SH-SY5Y (cell line): ENCODE data around the gene ASIC3.

Experiments used
- GATA2 ChIP-seq: IDR thresholded peaks from 2 replicates; pipeline ENCODE4 v1.6.1; 2011; ENCODE audit warnings: mild to moderate bottlenecking, low read depth, low read length
- GATA3 ChIP-seq: IDR thresholded peaks from 2 replicates; pipeline ENCODE4 v1.6.1; 2011; ENCODE audit warnings: low read depth, mild to moderate bottlenecking, low read length, moderate library complexity

DNA sequence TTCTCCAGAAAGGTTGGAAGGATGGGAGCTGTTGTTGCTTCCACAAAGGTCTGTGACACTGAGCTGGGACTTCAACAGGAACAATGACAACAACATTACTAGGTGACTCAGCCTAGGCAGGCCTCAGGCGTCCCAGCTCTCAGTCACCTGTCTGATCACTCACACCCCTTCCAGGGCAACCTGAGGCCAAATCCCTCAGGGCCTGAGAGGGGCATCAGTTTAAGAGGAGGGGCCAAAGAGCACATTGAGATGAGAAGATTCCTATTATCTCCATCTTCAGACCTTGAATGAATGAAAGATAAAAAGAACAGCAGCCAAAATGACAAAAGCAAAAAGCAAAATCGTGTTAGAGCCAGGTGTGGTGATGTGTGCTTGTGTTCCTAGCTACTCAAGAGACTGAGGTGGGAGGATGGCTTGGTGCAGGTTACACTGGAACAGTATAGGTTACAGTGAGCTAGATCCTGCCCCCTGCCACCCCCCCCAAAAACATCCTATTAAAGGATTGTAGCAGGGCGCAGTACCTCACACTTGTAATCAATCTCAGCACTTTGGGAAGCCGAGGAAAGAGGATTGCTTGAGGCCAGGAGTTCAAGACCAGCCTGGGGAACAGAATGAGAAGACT is 23.8 kb upstream of the ASIC3 start, which contains the start of gene ATG9B:
- TF ChIP-seq GATA3 (no peak), GATA2 (no peak)
